HCT116 (cell line): ENCODE results near the gene CREB1. TPM values are rescaled to one million over a fixed set of nuclear protein-coding genes. Genes with fewer than 3 reads are reported as not detected.

Source experiments
- ATAC-seq: fragments of 200-7000 bp; cut with Tn5 transposase; 2 replicates; pipeline ENCODE4 v1.9.1; 2020; ENCODE audit warnings: mild to moderate bottlenecking, moderate library complexity
- BruUV-seq: library from RNA; stranded (reverse); fragments of 400-500 nt; replicated peaks from 2 replicates; lab custom pipeline; 2021; lab: Mats Ljungman, UMichigan
- CTCF ChIA-PET: fragments of 300-600 bp; sonication (Branson Sonifier 250); formaldehyde crosslinking; loops from one replicate; lab custom pipeline; 2021; ENCODE audit warnings: antibody characterized with exemption; lab: Charles Lee
- POLR2A ChIA-PET: fragments of 300-600, 350-600 bp; sonication (Branson Sonifier 250); formaldehyde crosslinking; loops from one replicate; lab custom pipeline; 2021; ENCODE audit warnings: antibody characterized with exemption; lab: Charles Lee
- RAD21 ChIA-PET, 2 experiments: fragments of 300-600 bp; sonication (Branson Sonifier 250); formaldehyde crosslinking; loops; one replicate each; lab custom pipeline; 2023; ENCODE audit warnings: low total read pairs in 2 of 2; ENCODE audit not compliant: uncharacterized antibody in 2 of 2, unreplicated experiment in 2 of 2, low non-redundant PET in 1 of 2; lab: Charles Lee
- DNase-seq: peaks from one replicate; pipeline ENCODE4 v3.0.0-alpha.2; 2010; ENCODE audit warnings: low read depth, low spot score
- H2AFZ ChIP-seq: fragments of 200-600 bp; shearing (Covaris generic), sonication (generic); 2 replicates; pipeline ENCODE4 v1.6.1; 2017; ENCODE audit warnings: low read depth, mixed run types, mixed read lengths, antibody characterized with exemption, low read length; ENCODE audit not compliant: poor library complexity, severe bottlenecking
- H3K27ac ChIP-seq: 2 replicates; pipeline ENCODE4 v1.5.1; 2012; ENCODE audit warnings: low read depth, low read length
- H3K27me3 ChIP-seq: fragments of 200-600 bp; sonication (generic); 2 replicates; pipeline ENCODE4 v1.6.1; 2016; ENCODE audit warnings: mixed run types, low read length, mixed read lengths; ENCODE audit not compliant: insufficient read depth
- H3K36me3 ChIP-seq, 2 experiments: fragments of 200-500 bp in 1 of 2; fragments of 200-600 bp in 1 of 2; sonication (Bioruptor generic) in 1 of 2; sonication (generic) in 1 of 2; 2 replicates each; pipeline versions ENCODE4 v1.5.1 to v1.6.1; 2014 to 2016; ENCODE audit warnings: low read length in 2 of 2, inconsistent platforms in 1 of 2, mixed read lengths in 1 of 2, mixed run types in 1 of 2; ENCODE audit not compliant: insufficient read depth in 2 of 2, control insufficient read depth in 1 of 2
- H3K4me1 ChIP-seq, 2 experiments: fragments of 200-600 bp in 1 of 2; sonication (generic) in 1 of 2; 2 replicates each; pipeline versions ENCODE4 v1.5.1 to v1.6.1; 2012 to 2017; ENCODE audit warnings: low read length in 2 of 2, inconsistent platforms in 1 of 2, mild to moderate bottlenecking in 1 of 2, mixed read lengths in 1 of 2, mixed run types in 1 of 2, moderate library complexity in 1 of 2; ENCODE audit not compliant: insufficient read depth in 2 of 2, control insufficient read depth in 1 of 2
- H3K4me2 ChIP-seq: fragments of 200-600 bp; sonication (generic); 2 replicates; pipeline ENCODE4 v1.6.1; 2017; ENCODE audit warnings: mixed run types, low read length, mixed read lengths
- H3K4me3 ChIP-seq, 2 experiments: fragments of 200-600 bp in 1 of 2; sonication (generic) in 1 of 2; replicated peaks in 1 of 2; 2 replicates each; pipeline ENCODE4 v1.5.1; 2011 to 2016; ENCODE audit warnings: low read length in 2 of 2, control low read depth in 1 of 2, low read depth in 1 of 2, mild to moderate bottlenecking in 1 of 2, mixed read lengths in 1 of 2, mixed run types in 1 of 2
- H3K79me2 ChIP-seq: fragments of 200-600 bp; sonication (generic); 2 replicates; pipeline ENCODE4 v1.6.1; 2017; ENCODE audit warnings: mild to moderate bottlenecking, mixed run types, low read length, moderate library complexity, mixed read lengths; ENCODE audit not compliant: insufficient read depth
- H3K9ac ChIP-seq: fragments of 200-600 bp; sonication (generic); 2 replicates; pipeline ENCODE4 v1.6.1; 2016; ENCODE audit warnings: low read length, mixed read lengths
- H3K9me2 ChIP-seq: fragments of 200-600 bp; sonication (generic), shearing (Covaris generic); 2 replicates; pipeline ENCODE4 v1.6.1; 2017; ENCODE audit warnings: mixed run types, mild to moderate bottlenecking, moderate library complexity; ENCODE audit not compliant: insufficient read depth
- H3K9me3 ChIP-seq, 2 experiments: fragments of 200-500 bp in 1 of 2; fragments of 200-600 bp in 1 of 2; sonication (Bioruptor generic) in 1 of 2; sonication (generic) in 1 of 2; 2 replicates each; pipeline ENCODE4 v1.6.1; 2014 to 2017; ENCODE audit warnings: low read length in 2 of 2, mixed read lengths in 2 of 2, inconsistent platforms in 1 of 2, low read depth in 1 of 2, mild to moderate bottlenecking in 1 of 2, mixed run types in 1 of 2, moderate library complexity in 1 of 2; ENCODE audit not compliant: control insufficient read depth in 1 of 2, insufficient read depth in 1 of 2
- H4K20me1 ChIP-seq: fragments of 200-600 bp; sonication (generic), shearing (Covaris generic); 2 replicates; pipeline ENCODE4 v1.6.1; 2017; ENCODE audit warnings: mixed run types, mild to moderate bottlenecking, moderate library complexity; ENCODE audit not compliant: insufficient read depth
- ATF3 ChIP-seq: IDR thresholded peaks from 2 replicates; pipeline ENCODE4 v1.6.1; 2012
- CBX3 ChIP-seq: IDR thresholded peaks from 2 replicates; pipeline ENCODE4 v1.6.1; 2012; ENCODE audit warnings: low read depth
- CEBPB ChIP-seq: IDR thresholded peaks from 2 replicates; pipeline ENCODE4 v1.6.1; 2012; ENCODE audit warnings: low read depth
- CTCF ChIP-seq, 3 experiments: fragments of 200-600 bp in 1 of 3; sonication (generic) in 1 of 3; IDR thresholded peaks in 2 of 3; conservative IDR thresholded peaks in 1 of 3; 2 replicates each; pipeline ENCODE4 v1.5.1; 2012 to 2017; ENCODE audit warnings: low read depth in 2 of 3, low read length in 2 of 3, antibody characterized with exemption in 1 of 3, borderline replicate concordance in 1 of 3, control low read depth in 1 of 3, mild to moderate bottlenecking in 1 of 3, mixed read lengths in 1 of 3, mixed run types in 1 of 3, moderate library complexity in 1 of 3; ENCODE audit not compliant: insufficient read depth in 1 of 3
- ELF1 ChIP-seq: IDR thresholded peaks from 2 replicates; pipeline ENCODE4 v1.6.1; 2012; ENCODE audit warnings: low read depth, borderline replicate concordance
- EZH2 ChIP-seq: fragments of 200-600 bp; sonication (generic); IDR thresholded peaks from 2 replicates; pipeline ENCODE4 v1.6.1; 2017; ENCODE audit warnings: antibody characterized with exemption, mixed run types
- EZH2phosphoT487 ChIP-seq: fragments of 200-600 bp; IDR thresholded peaks from 2 replicates; pipeline ENCODE4 v1.6.1; 2018; ENCODE audit warnings: antibody characterized with exemption, borderline replicate concordance
- JUND ChIP-seq: IDR thresholded peaks from 2 replicates; pipeline ENCODE4 v1.6.1; 2012
- MAX ChIP-seq: IDR thresholded peaks from 2 replicates; pipeline ENCODE4 v1.6.1; 2012
- POLR2AphosphoS5 ChIP-seq: IDR thresholded peaks from 2 replicates; pipeline ENCODE4 v1.6.1; 2011; ENCODE audit warnings: mild to moderate bottlenecking, low read depth, low read length, moderate library complexity
- REST ChIP-seq: IDR thresholded peaks from 2 replicates; pipeline ENCODE4 v1.6.1; 2012; ENCODE audit warnings: low read depth
- SIN3A ChIP-seq: IDR thresholded peaks from 2 replicates; pipeline ENCODE4 v1.6.1; 2012; ENCODE audit warnings: low read depth
- SP1 ChIP-seq: IDR thresholded peaks from 2 replicates; pipeline ENCODE4 v1.6.1; 2012; ENCODE audit warnings: low read depth
- SRF ChIP-seq: IDR thresholded peaks from 2 replicates; pipeline ENCODE4 v1.6.1; 2012; ENCODE audit warnings: low read depth
- ZBTB33 ChIP-seq: IDR thresholded peaks from 2 replicates; pipeline ENCODE4 v1.6.1; 2011; ENCODE audit warnings: mild to moderate bottlenecking, low read length, moderate library complexity; ENCODE audit not compliant: insufficient replicate concordance; ENCODE audit errors: extremely low read depth
- ZNF274 ChIP-seq: fragments of 200-500 bp; sonication (Bioruptor generic); IDR thresholded peaks from 2 replicates; pipeline ENCODE4 v1.6.1; 2014; ENCODE audit warnings: mild to moderate bottlenecking, low read depth, low read length, inconsistent platforms
- intact Hi-C: fragments of 100-400 bp; cut with micrococcal nuclease; formaldehyde crosslinking; loops from 2 replicates; pipeline ENCODE4 v1.10.0; 2022
- total RNA-seq: library from RNA; stranded (reverse); gene quantifications from one replicate; pipeline ENCODE4 v1.2.1, GENCODE V29; 2021; ENCODE audit not compliant: unreplicated experiment

CREB1 gene
- total RNA-seq, 1 experiment from 2014 or later: 60.4 TPM

- TF ChIP-seq POLR2AphosphoS5: no peak
- TF ChIP-seq ZNF274: no peak
- no peak for TF ChIP-seq CBX3
- no peak for TF ChIP-seq SIN3A
- no peak for TF ChIP-seq ZBTB33
- TF ChIP-seq ATF3: no peak
- TF ChIP-seq ELF1: no peak
- TF ChIP-seq SRF: no peak
- TF ChIP-seq SP1: no peak
Measured at GRCh38 chr2:207497596-207497995, 32.2 kb upstream of the CREB1 start (continued).

- RAD21 ChIA-PET: no interaction called here
- no peaks in the 10 kb centered on the region for H4K20me1 ChIP-seq
- no peaks in the 10 kb centered on the region for H3K9me3 ChIP-seq
- no peaks in the 10 kb centered on the region for H3K9me2 ChIP-seq
- H3K9ac ChIP-seq: no peak overlapping the region
- DNase-seq: no peak
- H3K4me3 ChIP-seq: no peak overlapping the region
- ATAC-seq: no peak
- no peaks in the 10 kb centered on the region for H3K27me3 ChIP-seq
- POLR2A ChIA-PET: no interaction called here
- no peak overlapping the region for H2AFZ ChIP-seq
- H3K79me2 ChIP-seq: no peaks in the 10 kb centered on the region
- CTCF ChIA-PET: no interaction called here
- no peak overlapping the region for H3K4me2 ChIP-seq
- no peaks in the 10 kb centered on the region for H3K4me1 ChIP-seq
- H3K36me3 ChIP-seq: no peaks in the 10 kb centered on the region
- intact Hi-C loops: no loop called here
- no peak overlapping the region for H3K27ac ChIP-seq
- BruUV-seq: no TSS peak
- TF ChIP-seq EZH2phosphoT487: no peak
- no peak for TF ChIP-seq MAX
- TF ChIP-seq EZH2: no peak
- no peak for TF ChIP-seq REST
- TF ChIP-seq CEBPB: no peak
- TF ChIP-seq POLR2AphosphoS5: no peak
- no peak for TF ChIP-seq ZBTB33
- no peak for TF ChIP-seq CTCF (IDR thresholded peaks at IDR 0.05 in 2 of 3, conservative IDR thresholded peaks at IDR 0.05 in 1 of 3; ENCODE audit: borderline replicate concordance in 1 of 3, insufficient read depth in 1 of 3, low read depth in 2 of 3, low read length in 2 of 3)
- no peak for TF ChIP-seq JUND
- no peak for TF ChIP-seq SP1
Measured at GRCh38 chr2:207498427-207498826, 31.3 kb upstream of the CREB1 start.
